KMS-11 (cell line): Measurements from ENCODE around the gene USP47.

Experiments
- H2AFZ ChIP-seq: fragments of 200-600 bp; sonication (generic); 2 replicates; pipeline ENCODE4 v1.6.1; 2016; ENCODE audit warnings: antibody characterized with exemption, mixed run types, low read depth
- H3K27ac ChIP-seq: fragments of 200-600 bp; sonication (generic); 2 replicates; pipeline ENCODE4 v1.6.1; 2016; ENCODE audit warnings: mild to moderate bottlenecking, mixed run types
- H3K27me3 ChIP-seq: fragments of 200-600 bp; sonication (generic); 2 replicates; pipeline ENCODE4 v1.6.1; 2017; ENCODE audit warnings: mild to moderate bottlenecking, low read depth, mixed run types, moderate library complexity; ENCODE audit not compliant: insufficient read depth
- H3K36me3 ChIP-seq: fragments of 200-600 bp; sonication (generic); 2 replicates; pipeline ENCODE4 v1.6.1; 2017; ENCODE audit warnings: mild to moderate bottlenecking, mixed run types; ENCODE audit not compliant: insufficient read depth
- H3K4me1 ChIP-seq: fragments of 200-600 bp; sonication (generic); 2 replicates; pipeline ENCODE4 v1.6.1; 2016; ENCODE audit warnings: mild to moderate bottlenecking, low read depth, mixed run types; ENCODE audit not compliant: poor library complexity, severe bottlenecking
- H3K4me2 ChIP-seq: fragments of 200-600 bp; sonication (generic); 2 replicates; pipeline ENCODE4 v1.7.0; 2016; ENCODE audit warnings: mild to moderate bottlenecking, mixed run types
- H3K4me3 ChIP-seq: fragments of 200-600 bp; sonication (generic); IDR thresholded peaks from 2 replicates; pipeline ENCODE4 v1.6.1; 2017; ENCODE audit warnings: low read depth, low read length, mixed read lengths; ENCODE audit not compliant: insufficient read depth
- H3K79me2 ChIP-seq: fragments of 200-600 bp; sonication (generic); 2 replicates; pipeline ENCODE4 v1.6.1; 2016; ENCODE audit warnings: low read depth, mixed run types; ENCODE audit not compliant: insufficient read depth
- H3K9ac ChIP-seq: fragments of 200-600 bp; sonication (generic); 2 replicates; pipeline ENCODE4 v1.6.1; 2016; ENCODE audit warnings: mild to moderate bottlenecking, mixed run types
- H4K20me1 ChIP-seq: fragments of 200-600 bp; sonication (generic); 2 replicates; pipeline ENCODE4 v1.6.1; 2016; ENCODE audit warnings: mild to moderate bottlenecking, mixed run types; ENCODE audit not compliant: insufficient read depth
- CTCF ChIP-seq: fragments of 200-600 bp; sonication (generic); conservative IDR thresholded peaks from 2 replicates; pipeline ENCODE4 v1.6.1; 2017; ENCODE audit warnings: low read depth, mild to moderate bottlenecking, antibody characterized with exemption, low read length, moderate library complexity, mixed read lengths

The USP47 gene

GRCh38 chr11:11867720-11868119 is 25.9 kb downstream of the USP47 start:
- H3K4me1 ChIP-seq = peaks cover 53% of the 10 kb centered on the region
- H3K9ac ChIP-seq = no peak overlapping the region
- H3K36me3 ChIP-seq = no peaks in the 10 kb centered on the region
- H2AFZ ChIP-seq = no peak overlapping the region
- H3K27me3 ChIP-seq = no peaks in the 10 kb centered on the region
- peaks cover 13% of the 10 kb centered on the region; the same call in 1 of the 2 replicates for H4K20me1 ChIP-seq
- no peak overlapping the region for H3K4me3 ChIP-seq
- TF ChIP-seq CTCF = no peak
- H3K4me2 ChIP-seq = no peak overlapping the region
- H3K27ac ChIP-seq = no peak overlapping the region
- peaks cover 85% of the 10 kb centered on the region; the same call in 1 of the 2 replicates for H3K79me2 ChIP-seq

GRCh38 chr11:11871991-11872401 is 30.2 kb downstream of the USP47 start:
- Histone ChIP-seq H4K20me1 (no peaks in the 10 kb centered on the region), H3K36me3 (no peaks in the 10 kb centered on the region), H2AFZ (no peak overlapping the region), H3K4me1 (peaks cover 12% of the 10 kb centered on the region), H3K4me3 (no peak overlapping the region), H3K27ac (no peak overlapping the region), H3K27me3 (no peaks in the 10 kb centered on the region), H3K79me2 (peaks cover 64% of the 10 kb centered on the region; the same call in 1 of the 2 replicates), H3K9ac (no peak overlapping the region), H3K4me2 (no peak overlapping the region)
- no peak for TF ChIP-seq CTCF

- H3K36me3 ChIP-seq = no peaks in the 10 kb centered on the region
- no peak overlapping the region for H3K4me2 ChIP-seq
- no peak overlapping the region for H3K9ac ChIP-seq
- H3K27ac ChIP-seq = no peak overlapping the region
- no peak overlapping the region for H3K4me3 ChIP-seq
- H3K4me1 ChIP-seq = no peaks in the 10 kb centered on the region
- 0 out of 2 replicates have a peak, but pooled peaks cover 3% of the 10 kb centered on the region for H4K20me1 ChIP-seq
- H3K79me2 ChIP-seq = peaks cover 32% of the 10 kb centered on the region
- no peak overlapping the region for H2AFZ ChIP-seq
- TF ChIP-seq CTCF = 0 out of 2 replicates have a peak, but pooled peaks have one; percentile 22
- H3K27me3 ChIP-seq = no peaks in the 10 kb centered on the region
These were observed 34.7 kb downstream of the USP47 start for GRCh38 chr11:11876458-11876857.

- Histone ChIP-seq H3K27ac (no peak overlapping the region), H3K79me2 (peaks cover 16% of the 10 kb centered on the region; the same call in 1 of the 2 replicates), H3K27me3 (no peaks in the 10 kb centered on the region), H3K4me3 (no peak overlapping the region), H3K4me1 (peaks cover 12% of the 10 kb centered on the region), H3K4me2 (no peak overlapping the region), H2AFZ (no peak overlapping the region), H3K9ac (no peak overlapping the region), H3K36me3 (peaks cover 8% of the 10 kb centered on the region; the same call in 1 of the 2 replicates), H4K20me1 (peaks cover 3% of the 10 kb centered on the region; the same call in 1 of the 2 replicates)
- no peak for TF ChIP-seq CTCF
These were observed 38.4 kb downstream of the USP47 start for GRCh38 chr11:11880179-11880578.
